ENCODE data around the gene COMTD1.

- TF ChIP-seq, protein P1, sequence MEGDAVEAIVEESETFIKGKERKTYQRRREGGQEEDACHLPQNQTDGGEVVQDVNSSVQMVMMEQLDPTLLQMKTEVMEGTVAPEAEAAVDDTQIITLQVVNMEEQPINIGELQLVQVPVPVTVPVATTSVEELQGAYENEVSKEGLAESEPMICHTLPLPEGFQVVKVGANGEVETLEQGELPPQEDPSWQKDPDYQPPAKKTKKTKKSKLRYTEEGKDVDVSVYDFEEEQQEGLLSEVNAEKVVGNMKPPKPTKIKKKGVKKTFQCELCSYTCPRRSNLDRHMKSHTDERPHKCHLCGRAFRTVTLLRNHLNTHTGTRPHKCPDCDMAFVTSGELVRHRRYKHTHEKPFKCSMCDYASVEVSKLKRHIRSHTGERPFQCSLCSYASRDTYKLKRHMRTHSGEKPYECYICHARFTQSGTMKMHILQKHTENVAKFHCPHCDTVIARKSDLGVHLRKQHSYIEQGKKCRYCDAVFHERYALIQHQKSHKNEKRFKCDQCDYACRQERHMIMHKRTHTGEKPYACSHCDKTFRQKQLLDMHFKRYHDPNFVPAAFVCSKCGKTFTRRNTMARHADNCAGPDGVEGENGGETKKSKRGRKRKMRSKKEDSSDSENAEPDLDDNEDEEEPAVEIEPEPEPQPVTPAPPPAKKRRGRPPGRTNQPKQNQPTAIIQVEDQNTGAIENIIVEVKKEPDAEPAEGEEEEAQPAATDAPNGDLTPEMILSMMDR (IDR thresholded peaks at IDR 0.05; ENCODE audit: control extremely low read depth in 1 of 3, insufficient read depth in 1 of 3, low read depth in 1 of 3, low read length in 3 of 3): no peak
- no peak for TF ChIP-seq RNF2 (IDR thresholded peaks at IDR 0.05; ENCODE audit: borderline replicate concordance, low read depth, low read length, missing control alignments, poor library complexity, severe bottlenecking)
- TF ChIP-seq ATF3 (IDR thresholded peaks at IDR 0.05; ENCODE audit: insufficient read depth, low read depth, low read length): no peak
- TF ChIP-seq ZNF274 (IDR thresholded peaks at IDR 0.05; ENCODE audit: borderline replicate concordance, extremely low read depth, low read length): no peak
- no peak for TF ChIP-seq EP300 (IDR thresholded peaks at IDR 0.05; ENCODE audit: borderline replicate concordance in 1 of 2, low read depth in 2 of 2, low read length in 2 of 2)
- no peak for TF ChIP-seq RBBP5 (IDR thresholded peaks at IDR 0.05; ENCODE audit: borderline replicate concordance, low read depth, low read length)
- TF ChIP-seq EZH2 (IDR thresholded peaks at IDR 0.05; ENCODE audit: low read depth, low read length, severe bottlenecking): no peak
Observed at GRCh38 chr10:75220274-75220673, 15.5 kb downstream of the COMTD1 start.
